Activated CD4-positive, alpha-beta T cell treated with anti-CD3 and anti-CD28 coated beads, Interleukin-2, amount 50 U/mL, for 48 hours (primary cell): Measurements from ENCODE around the gene MAP4K4.

ENCODE experiments used
- DNase-seq, 2 experiments: peaks; one replicate each; pipeline ENCODE4 v3.0.0-alpha.2; 2020

MAP4K4 gene

DNA sequence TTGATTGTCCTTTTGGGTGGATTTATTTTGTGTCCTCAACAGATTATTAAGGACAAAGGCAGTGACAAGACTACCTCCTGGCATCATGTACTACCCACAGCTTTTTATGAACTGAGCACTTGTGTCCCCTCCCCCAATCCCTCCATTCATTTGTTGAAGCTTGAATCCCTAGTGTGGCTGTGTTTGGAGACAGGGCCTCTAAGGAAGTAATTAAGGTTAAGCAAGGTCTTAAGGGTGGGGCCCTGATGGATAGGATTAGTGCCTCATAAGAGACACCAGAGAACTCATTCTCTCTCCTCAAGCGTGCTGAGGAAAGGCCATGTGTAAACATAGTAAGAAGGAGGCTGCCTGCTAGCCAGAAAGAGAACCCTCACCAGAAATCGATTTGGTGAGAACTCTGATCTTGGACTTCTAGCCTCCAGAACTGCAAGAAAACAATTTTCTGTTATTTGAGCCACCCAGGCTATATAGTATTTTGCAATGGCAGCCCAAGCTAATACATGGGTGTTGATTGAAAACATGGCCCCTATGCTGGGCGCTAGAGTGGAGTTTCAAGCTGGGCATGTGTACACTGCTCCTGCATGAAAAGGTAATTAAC lies 3.4 kb upstream of the MAP4K4 start:
- DNase-seq, result no peak

DNA sequence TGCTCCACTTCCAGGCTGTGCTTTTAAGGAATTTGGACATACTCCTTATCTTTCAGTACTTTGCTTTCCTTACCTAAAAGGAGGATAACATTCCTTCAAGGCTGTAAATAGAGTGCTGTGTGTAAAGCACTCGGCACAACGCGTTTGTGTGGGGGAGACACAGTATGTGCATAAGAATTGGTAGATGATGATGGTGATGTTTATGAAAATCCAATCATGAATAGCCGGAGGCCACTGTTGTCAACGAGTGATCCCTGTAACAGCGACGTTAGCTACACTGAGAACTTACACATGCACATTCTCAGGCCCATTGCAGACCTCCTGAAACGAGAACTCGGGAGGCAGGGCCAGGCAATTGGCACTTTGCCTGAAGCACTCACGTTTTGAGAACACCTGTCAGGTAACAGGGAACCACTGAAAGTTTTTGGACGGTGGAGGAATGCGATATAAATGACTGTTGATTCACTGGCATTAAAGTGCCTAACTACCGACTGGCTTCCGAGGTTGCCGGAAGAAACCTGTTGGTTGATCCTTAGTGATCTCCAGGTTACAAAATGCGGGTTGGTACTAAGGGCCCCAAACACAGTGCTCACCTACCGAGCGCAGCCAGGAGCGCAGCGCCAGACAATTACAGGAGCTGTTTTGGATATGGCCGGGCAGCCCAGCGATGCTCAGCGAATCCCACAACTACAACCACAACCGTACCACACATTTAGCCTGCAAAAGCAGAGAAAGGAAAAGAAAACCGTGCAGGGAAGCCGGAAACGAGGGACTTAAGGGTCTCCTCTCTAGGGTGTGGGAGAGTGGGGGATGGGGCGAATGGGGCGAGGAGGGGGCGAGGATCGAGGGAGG lies 1.0 kb upstream of the MAP4K4 start:
- no peak for DNase-seq

DNA sequence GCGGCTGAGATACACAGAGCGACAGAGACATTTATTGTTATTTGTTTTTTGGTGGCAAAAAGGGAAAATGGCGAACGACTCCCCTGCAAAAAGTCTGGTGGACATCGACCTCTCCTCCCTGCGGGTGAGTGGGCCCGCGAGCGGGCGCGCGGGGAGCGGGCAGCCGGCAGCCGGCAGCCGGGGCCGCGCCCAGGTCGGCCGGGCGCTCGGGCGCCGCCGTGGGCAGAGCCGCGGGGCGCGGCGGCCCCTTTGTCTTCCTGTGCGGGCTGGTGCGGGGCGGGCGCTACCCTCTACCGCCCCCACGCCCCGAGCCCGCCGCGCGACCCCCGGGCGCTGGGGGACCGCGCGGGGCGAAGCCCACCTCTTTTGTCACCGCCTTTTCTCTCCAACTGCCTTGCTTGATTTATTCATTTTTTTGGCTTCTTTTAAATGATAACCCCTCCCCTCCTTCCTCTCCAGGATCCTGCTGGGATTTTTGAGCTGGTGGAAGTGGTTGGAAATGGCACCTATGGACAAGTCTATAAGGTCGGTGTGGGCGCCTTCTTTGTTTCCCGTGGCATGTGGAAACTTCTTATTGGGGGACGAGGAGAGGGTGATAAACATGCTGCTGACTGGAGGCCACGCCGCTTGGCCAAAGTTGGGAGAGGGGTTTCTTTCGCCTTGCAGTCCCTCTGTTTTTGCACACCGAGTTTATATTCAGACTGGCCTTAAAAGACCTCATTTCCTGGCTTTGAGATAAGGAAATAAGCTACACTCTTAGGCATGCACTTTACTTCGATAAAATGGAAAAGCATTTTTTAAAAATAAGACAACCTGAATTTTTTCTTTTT lies 722 bp downstream of the MAP4K4 start:
- DNase-seq, result no peak

DNA sequence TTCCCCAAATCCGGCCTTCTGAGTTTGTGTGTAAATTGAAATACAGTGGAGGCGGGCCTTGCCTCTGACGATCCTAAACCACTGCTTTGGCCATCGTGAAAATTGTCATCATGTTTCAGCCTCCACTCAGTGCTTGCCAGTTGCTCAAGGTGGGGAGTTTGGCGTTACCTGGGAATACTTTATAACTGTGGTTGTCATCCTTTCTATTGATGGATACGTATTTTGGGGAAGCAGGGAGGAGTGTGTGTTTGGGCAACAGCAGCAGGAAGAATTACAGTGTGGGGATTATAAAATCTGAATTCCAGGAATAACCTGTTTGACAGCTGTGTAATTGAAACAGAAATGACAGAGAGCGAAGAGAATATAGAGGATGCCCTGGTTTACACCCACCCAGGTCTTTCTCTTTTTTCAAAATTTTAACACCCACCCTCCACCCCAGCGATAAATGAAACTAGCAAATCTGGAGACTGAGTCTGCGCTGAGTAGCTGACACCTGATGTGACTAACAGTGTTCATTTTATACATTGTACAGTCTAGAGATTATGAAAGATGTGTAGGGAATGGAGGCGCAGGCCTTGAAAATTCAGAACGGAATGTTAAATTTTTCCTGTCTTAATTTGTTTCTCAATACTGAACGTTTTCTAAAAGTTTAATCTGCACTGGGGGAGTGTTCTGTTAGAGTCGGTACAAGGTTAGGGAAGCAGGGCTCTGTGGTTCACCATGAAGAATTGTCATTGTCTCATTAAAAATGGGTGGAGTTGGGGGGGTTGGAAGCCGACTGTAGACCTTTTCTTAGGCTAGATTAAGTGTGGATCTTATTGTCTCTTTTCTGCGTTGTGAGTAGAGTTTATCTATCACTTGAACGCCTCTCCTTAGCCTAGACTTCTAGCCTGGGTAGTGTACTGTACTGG lies 1.6 kb downstream of the MAP4K4 start:
- DNase-seq, result no peak

DNA sequence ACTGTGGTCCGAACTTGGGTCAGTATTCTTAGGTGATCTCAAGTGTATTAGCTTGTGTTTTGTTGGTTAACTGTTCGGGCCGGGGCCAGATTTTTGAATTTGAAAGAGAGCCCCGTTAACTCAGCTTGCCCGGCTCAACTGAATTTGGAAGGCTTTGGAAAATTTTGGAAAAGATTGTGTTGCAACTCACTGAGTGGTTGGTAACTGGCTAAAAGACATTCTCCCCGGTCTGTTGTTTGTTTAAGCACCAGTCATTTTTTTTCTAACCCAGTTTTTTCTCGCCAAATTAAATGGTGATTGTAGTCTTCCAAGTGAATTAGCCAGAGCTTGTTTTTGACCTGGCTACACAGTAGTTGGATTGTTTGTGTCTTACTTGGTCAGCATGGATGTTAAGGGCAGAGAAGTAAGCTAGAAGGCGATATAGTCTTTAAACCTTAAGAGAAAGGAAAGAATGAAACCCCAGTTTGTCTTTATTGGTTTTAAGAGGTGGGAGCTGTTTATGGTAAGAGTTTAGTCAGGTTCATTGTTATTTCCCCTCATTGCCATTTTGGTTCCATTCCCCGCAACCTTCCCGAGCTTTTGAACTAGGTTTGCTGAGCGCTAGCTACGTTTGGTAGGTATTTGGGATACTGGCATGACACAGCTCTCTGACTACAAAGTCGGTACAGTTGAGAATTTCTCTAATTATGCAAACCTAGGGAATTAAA lies 2.4 kb downstream of the MAP4K4 start:
- DNase-seq, result no peak

DNA sequence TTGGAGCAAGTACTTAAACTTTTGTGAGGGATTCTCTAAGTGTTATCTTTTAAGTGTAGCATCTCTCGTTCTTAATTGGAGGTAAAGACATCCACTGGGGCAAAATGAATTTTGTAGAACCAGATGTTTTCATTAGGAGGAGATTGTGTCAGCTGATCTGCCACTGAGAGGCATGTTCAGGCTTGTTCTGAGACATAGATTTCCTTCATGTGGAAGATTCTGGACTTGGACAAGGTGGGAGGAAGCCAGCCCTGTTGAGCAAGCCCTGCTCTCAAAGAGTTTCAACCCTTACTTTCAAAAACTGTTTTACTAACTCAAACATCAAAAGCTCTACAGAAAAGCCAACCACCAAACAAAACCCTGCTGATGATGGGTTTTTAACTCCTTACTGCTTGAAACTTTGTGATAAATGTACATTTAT lies 6.5 kb downstream of the MAP4K4 start:
- no peak for DNase-seq

DNA sequence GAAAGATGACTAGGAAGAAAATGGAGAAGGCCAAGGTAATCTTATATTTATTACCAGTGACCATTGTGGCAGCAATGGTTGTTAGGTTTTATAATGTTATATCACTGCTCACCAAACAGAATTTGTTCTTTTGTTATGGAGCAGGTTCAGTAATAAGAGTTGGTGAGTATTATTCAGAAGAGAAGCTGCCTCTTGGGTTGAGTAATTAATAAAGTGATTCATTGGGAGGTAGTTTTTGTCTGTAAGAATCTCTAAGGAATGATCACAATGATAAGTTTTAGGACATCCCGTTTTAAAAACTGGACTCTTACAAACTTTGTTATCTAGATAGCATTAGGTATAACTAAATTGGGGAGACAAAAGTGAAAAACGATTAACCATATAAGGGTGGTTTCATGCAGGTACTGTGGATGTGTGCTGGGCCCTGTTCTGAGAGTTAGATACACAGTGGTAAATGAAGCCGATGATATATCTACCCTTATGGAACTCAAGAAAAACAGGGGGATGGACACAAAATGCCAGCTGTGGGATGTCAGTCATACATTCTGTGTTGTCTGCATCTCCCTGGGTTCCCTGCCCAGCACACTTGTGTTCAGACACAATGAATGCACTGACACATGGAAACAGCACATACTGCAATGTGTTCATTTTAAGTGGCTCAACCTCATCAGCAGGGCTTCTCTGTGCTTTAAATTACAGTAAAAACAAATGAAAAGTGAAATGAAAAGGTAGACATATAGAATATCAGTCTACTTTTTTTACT lies 7.5 kb downstream of the MAP4K4 start:
- no peak for DNase-seq

DNA sequence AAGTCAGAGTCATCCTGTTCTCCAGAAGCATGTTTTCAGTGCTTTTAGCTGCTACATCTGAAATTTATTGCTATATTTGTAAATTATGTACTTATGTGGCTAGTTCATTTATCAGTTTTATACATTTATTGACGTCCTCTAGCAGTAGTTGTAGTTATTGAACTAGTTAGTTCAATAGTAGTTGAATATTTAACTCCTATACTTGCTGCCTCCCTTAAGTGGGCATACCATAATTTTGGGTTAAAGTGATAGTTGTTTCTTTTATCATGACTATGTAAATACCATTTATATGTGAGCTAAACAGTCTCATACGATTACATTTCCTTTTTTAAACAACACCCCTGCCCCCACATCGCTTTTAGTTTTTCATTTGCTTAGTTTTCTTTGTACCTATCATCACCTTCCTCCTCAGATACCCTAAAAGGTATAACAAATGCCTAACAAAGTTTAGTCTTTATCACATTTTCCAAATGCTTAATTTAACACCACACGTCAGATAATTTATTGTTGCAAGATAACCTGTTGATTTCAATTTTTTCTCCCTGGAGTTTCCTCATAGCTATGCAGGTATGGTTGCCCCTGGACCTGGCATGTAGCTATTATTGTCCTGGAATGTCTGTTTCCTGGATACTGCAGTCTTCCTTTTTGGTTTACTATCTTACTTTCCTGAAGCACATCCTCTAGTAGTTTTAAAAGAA lies 8.8 kb downstream of the MAP4K4 start:
- DNase-seq, result no peak

DNA sequence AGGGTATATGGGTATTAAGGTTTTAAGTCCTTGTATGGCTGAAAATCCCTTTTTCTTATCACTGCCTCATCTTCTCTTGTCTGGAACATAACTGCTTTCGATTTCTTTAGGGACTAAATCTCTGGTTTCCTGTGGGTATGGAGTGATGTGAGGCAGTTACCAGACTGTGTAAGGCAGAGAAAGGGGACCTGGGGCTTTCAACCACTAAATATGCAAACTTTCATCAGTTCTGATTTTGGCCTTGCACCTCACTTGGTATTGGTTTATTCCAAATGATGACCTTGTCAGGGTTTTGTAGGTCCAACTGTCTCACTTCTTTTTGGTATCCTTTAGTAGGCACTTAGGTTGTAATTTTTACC lies 9.3 kb downstream of the MAP4K4 start:
- no peak for DNase-seq

DNA sequence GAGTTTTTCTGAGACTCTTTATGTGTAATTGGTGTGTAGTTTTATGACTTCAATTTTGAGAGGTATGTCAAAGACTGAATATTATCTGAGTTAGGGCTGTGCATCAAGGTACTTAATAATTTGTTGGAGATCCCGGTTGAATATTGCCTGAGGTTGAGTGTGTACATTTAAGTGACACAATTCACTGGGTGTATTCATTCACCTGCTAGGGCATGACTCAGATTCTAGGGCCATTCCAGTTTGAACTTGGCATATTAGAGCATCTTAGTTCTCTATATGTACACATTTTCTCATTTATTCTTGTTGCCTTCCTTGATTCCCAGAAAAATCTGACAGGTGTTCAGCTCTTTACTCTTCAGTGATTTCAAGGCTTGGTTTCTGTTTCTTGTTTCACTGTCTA lies 12.5 kb downstream of the MAP4K4 start:
- no peak for DNase-seq

DNA sequence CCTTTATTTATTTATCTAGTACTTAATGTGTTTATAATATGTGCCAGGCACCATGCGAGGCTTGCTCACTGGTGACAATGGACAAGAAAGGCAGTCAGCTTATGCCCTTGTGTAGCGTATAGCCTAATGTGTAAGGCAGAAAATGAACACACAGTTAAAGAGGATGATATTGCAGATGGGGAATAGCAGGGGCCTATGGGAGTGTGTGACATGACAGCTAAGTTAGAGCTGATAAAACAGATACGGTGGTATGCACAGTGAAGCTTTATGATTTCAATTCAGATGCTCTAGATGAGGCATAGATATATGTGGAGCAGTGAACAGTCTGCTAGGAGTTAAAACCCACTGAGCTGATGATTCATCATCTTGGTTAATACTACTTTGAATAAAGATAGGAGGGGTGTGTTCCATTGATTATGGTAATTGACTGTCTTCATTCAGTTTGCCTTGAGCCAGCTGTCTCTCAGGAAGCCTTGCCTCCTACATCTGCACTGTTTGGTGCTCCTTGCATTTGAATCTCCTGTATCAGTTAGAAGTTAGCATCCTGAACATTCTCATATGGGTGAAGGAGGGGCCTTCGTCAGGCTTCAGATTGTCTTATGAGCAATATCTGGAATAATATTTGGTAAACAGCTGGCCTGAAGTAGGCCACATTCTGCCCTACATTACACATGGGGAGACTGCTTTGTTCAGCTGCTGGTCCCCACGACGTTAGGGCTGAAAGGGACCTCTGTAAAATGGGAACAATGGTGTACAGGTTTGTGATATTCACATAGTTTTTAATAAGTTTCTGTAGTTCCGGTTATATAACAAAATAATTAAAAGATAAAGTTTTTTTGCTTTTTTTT lies 13.2 kb downstream of the MAP4K4 start:
- DNase-seq, result no peak

DNA sequence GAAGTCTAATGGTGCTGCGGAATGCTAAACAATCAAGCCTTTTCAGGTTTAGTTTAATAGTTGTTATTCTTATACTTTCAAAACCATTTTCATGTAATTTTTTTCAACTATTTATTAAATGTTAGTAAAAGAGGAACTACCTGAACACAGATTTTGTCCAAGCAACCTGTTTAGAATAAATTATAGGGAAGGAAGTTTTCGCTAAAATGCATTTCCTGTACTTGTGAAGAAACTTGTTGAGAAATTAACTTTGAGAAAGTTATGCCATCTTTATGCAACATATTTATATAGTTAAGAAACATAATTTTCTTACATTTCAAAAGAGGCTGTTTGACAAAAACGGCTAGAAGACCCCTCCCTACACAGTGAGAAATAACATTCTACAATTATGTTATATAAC lies 16.6 kb downstream of the MAP4K4 start:
- no peak for DNase-seq

DNA sequence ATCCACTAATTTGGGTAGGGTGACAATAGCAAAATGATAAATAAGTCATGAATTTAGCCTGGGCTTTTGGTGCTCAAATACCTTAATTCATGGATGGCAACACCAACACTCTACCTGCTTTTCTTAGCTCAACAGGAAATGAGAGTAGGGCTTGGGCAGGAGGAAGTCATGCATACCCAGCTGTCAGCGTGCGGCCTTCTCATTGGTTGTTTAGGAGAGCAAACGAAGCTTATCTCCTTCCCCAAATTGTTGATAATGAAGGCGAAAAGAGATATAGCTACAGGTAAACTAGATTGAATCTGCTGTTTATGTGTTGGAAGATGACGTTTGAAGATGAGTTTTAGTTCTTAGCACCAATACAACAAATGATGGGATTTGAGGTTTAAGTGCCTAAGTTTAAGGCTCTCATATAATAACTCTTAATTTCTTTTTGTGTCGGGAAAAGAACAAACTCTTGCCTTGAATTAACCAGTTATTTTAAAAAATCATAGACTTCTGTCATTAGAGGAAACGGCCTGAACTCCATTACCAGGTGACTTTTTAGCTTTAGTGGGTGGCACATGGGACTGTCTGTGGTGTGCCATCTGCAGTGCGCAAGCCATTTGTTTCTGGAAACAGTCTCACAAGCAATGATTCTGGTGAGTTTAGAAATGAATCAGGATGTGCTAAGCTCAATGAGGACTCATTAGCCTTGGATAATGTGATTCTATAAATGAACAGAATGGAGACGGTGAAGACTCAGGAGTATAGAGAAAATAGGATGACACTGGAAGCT lies 19.8 kb downstream of the MAP4K4 start:
- peak in 1 of 2 experiments; percentile 60 for DNase-seq

DNA sequence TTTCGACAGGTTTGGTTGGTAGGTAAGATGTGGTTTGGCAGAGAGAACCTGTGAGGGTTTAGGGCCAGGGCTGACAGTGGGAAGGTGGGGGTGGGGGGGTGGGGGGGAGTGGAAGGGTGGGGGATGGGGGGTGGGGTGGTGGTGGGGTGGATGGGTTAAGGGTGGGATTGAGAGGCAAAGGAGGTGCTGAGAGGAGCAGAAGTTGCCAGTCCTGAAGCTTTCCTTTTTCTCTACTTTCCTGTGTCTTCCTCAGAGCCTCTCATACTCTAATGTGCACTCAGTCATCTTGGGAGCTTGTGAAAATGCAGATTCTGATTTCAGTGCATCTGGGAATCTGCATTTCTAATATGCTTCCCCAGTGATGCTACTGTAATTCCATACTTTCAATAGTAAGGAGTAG lies 21.0 kb downstream of the MAP4K4 start:
- no peak for DNase-seq

DNA sequence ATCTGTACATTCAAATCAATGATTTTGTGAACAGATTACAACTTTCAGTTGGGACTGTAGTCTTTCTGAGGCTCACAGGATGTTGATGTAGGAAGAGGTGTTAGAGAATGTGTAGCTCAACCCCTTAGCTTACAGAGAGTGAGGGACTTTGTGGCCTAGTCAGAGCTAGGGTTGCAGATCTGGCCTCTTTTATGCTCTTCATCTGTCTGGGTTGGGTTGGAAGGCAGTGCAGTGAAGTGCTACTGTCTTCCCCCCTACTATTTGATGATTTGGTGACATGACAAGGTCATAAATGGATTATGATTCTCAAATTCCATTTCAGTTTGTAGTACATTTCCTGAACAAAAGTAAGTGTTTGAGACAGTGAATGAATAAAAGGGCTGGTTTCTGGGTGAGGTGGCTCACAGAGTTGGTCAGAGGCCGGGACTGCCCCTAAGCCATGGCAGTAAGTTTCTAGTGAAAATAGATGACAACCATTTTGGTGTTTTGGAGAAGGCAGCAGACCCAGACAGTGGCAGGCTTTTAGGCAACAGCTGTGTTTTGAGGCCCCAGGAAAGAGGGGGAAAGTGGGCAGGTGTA lies 21.6 kb downstream of the MAP4K4 start:
- peak; percentile 64 to 76 for DNase-seq

DNA sequence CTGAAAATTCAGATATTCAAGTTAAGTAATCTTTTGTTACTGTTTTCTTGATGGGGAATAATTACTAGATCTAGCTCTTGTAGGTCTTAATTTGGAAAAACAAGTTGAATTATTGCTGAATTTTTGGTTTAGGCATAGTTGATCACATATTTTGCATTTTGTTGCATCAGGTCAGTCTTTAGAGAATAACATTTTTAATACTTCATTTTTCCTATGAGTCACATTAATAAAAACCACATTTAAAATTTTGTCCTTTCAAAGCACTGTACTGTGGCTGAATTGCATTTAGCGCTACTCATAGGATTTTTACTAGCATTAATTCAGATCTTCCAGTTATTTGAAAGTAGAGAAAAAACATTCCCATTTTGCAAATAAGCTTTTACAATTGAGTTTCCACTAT lies 23.2 kb downstream of the MAP4K4 start:
- DNase-seq, result no peak

DNA sequence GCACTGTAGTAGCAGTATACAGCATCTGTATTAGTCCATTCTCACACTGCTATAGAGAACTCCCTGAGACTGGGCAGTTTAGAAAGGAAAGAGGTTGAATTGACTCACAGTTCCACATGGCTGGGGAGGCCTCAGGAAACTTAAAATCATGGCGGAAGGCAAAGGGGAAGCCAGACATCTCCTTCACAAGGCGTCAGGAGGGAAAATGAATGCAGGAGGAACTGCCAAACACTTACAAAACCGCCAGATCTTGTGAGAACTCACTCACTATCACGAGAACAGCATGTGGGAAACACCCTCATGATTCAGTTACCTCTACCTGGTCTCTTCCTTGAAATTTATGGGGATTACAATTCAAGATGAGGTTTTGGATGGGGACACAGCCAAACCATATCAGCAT lies 25.4 kb downstream of the MAP4K4 start:
- no peak for DNase-seq

DNA sequence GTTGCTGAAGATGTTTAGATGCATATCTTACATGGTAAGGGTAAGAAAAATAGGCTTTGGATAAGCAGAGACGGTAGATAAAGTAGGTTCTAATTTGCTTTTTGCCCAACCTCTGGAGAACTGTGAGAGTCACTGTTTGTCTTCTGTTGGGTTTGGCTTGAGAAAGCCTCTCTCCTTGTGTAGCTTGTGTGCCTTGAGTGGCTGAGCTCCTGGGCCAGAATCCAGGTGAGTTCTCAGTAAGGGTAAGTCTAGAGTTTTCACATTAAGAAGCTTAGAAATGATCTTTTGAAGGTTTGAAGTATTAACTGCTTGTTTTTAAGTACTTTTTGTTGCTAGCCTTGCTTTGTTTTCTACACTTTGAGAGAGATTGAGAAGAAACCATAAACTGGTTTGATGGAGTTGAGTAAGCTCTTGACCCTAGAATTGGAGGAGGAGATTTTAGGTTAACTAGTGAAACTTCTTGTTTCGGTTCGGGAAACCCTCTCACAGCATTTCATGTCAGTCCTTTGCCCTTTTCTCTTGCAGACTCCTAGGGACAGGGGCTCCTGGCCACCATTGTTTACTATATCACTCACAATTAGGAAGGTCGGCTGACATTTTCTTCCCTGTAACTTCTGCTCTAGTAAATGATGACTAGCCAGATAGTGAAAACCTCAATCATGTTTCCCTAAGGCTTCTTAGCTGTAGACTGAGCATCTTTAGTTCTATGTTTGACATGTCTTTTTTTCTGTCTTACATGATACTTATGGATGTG lies 26.0 kb downstream of the MAP4K4 start:
- DNase-seq, result no peak
